Endothelial cell of umbilical vein (primary cell): ENCODE results near the gene RAD52. TPM values are rescaled to one million over a fixed set of nuclear protein-coding genes. Genes with fewer than 3 reads are reported as not detected.

Source experiments
- BruUV-seq: library from RNA; stranded (reverse); fragments of 400-500 nt; replicated peaks from 2 replicates; lab custom pipeline; 2021; lab: Mats Ljungman, UMichigan
- CTCF ChIA-PET: fragments of 300-600, 350-600 bp; sonication (Branson Sonifier 250); formaldehyde crosslinking; loops from one replicate; lab custom pipeline; 2021; ENCODE audit warnings: antibody characterized with exemption, inconsistent platforms; lab: Charles Lee
- POLR2A ChIA-PET: fragments of 300-600, 350-600 bp; sonication (Branson Sonifier 250); formaldehyde crosslinking; loops from one replicate; lab custom pipeline; 2021; ENCODE audit warnings: antibody characterized with exemption, inconsistent platforms; lab: Charles Lee
- DNase-seq: peaks from one replicate; pipeline ENCODE4 v3.0.0-alpha.2; 2011; ENCODE audit warnings: low read depth, low spot score
- FAIRE-seq: peaks from 2 replicates; lab custom pipeline; 2011; peaks lifted over from hg19 to GRCh38; lab: Jason Lieb, UNC
- H2AFZ ChIP-seq: 2 replicates; pipeline ENCODE4 v1.6.0; 2012; ENCODE audit warnings: low read depth, low read length, control low read depth, inconsistent platforms
- H3K27ac ChIP-seq: 2 replicates; pipeline ENCODE4 v1.5.1; 2011; ENCODE audit warnings: low read depth, mild to moderate bottlenecking, control low read depth, low read length, moderate library complexity; ENCODE audit not compliant: insufficient read depth
- H3K27me3 ChIP-seq, 2 experiments: 2 replicates each; pipeline versions ENCODE4 v1.6.0 to v1.6.1; 2011; ENCODE audit warnings: low read length in 2 of 2, mixed read lengths in 1 of 2; ENCODE audit not compliant: control insufficient read depth in 2 of 2, insufficient read depth in 2 of 2
- H3K36me3 ChIP-seq, 2 experiments: 2 replicates in 1 of 2; 3 replicates in 1 of 2; pipeline ENCODE4 v1.5.1; 2011; ENCODE audit warnings: low read length in 2 of 2, mild to moderate bottlenecking in 1 of 2, moderate library complexity in 1 of 2; ENCODE audit not compliant: control insufficient read depth in 2 of 2, insufficient read depth in 2 of 2; ENCODE audit errors: extremely low read depth in 1 of 2
- H3K4me1 ChIP-seq: 3 replicates; pipeline ENCODE4 v1.5.1; 2011; ENCODE audit warnings: mild to moderate bottlenecking, low read length; ENCODE audit not compliant: control insufficient read depth, insufficient read depth; ENCODE audit errors: extremely low read depth
- H3K4me2 ChIP-seq: 2 replicates; pipeline ENCODE4 v1.6.1; 2011; ENCODE audit warnings: low read length, control low read depth, mixed read lengths; ENCODE audit not compliant: insufficient read depth
- H3K4me3 ChIP-seq, 3 experiments: fragments of 200-600 bp in 1 of 3; sonication (generic), shearing (Covaris generic) in 1 of 3; replicated peaks in 1 of 3; 2 replicates each; pipeline ENCODE4 v1.5.1; 2011 to 2016; ENCODE audit warnings: control low read depth in 3 of 3, low read length in 3 of 3, mild to moderate bottlenecking in 2 of 3, inconsistent platforms in 1 of 3, low read depth in 1 of 3, moderate library complexity in 1 of 3; ENCODE audit not compliant: insufficient read depth in 1 of 3
- H3K79me2 ChIP-seq: 2 replicates; pipeline ENCODE4 v1.6.0; 2012; ENCODE audit warnings: low read length, inconsistent platforms; ENCODE audit not compliant: control insufficient read depth, insufficient read depth
- H3K9ac ChIP-seq: replicated peaks from 2 replicates; pipeline ENCODE3; 2011; ENCODE audit warnings: low read length, control low read depth; ENCODE audit not compliant: insufficient read depth; ENCODE audit errors: extremely low read depth
- H3K9me1 ChIP-seq: replicated peaks from 3 replicates; pipeline ENCODE4 v1.6.0; 2011; ENCODE audit warnings: mild to moderate bottlenecking, low read length; ENCODE audit not compliant: control insufficient read depth, insufficient read depth; ENCODE audit errors: extremely low read depth
- H3K9me3 ChIP-seq: replicated peaks from 2 replicates; pipeline ENCODE4 v1.5.1; 2012; ENCODE audit warnings: low read length, inconsistent platforms; ENCODE audit not compliant: control insufficient read depth, insufficient read depth
- H4K20me1 ChIP-seq: replicated peaks from 2 replicates; pipeline ENCODE3; 2011; ENCODE audit warnings: mild to moderate bottlenecking, low read length; ENCODE audit not compliant: control insufficient read depth, insufficient read depth; ENCODE audit errors: extremely low read depth
- EZH2 ChIP-seq: IDR thresholded peaks from 2 replicates; pipeline ENCODE4 v1.6.1; 2012; ENCODE audit warnings: borderline replicate concordance, low read depth, mild to moderate bottlenecking, moderate library complexity, low read length, inconsistent platforms; ENCODE audit not compliant: severe bottlenecking
- FOS ChIP-seq: IDR thresholded peaks from 2 replicates; pipeline ENCODE4 v1.6.1; 2011; ENCODE audit warnings: mild to moderate bottlenecking, low read length, moderate library complexity, borderline replicate concordance; ENCODE audit not compliant: insufficient read depth
- GATA2 ChIP-seq: IDR thresholded peaks from 2 replicates; pipeline ENCODE4 v1.7.0; 2011; ENCODE audit warnings: low read depth, mild to moderate bottlenecking, moderate library complexity, mixed read lengths, low read length; ENCODE audit not compliant: insufficient read length, insufficient read depth
- JUN ChIP-seq: IDR thresholded peaks from 2 replicates; pipeline ENCODE4 v1.6.1; 2011; ENCODE audit warnings: borderline replicate concordance, low read depth; ENCODE audit not compliant: insufficient read length, insufficient read depth
- MYC ChIP-seq: IDR thresholded peaks from one replicate; pipeline ENCODE4 v1.6.1; 2011; ENCODE audit warnings: mild to moderate bottlenecking, low read depth, low read length
- POLR2A ChIP-seq: IDR thresholded peaks from 2 replicates; pipeline ENCODE4 v1.6.1; 2012; ENCODE audit warnings: low read depth, mild to moderate bottlenecking, control low read depth, low read length
- POLR2AphosphoS5 ChIP-seq: IDR thresholded peaks from 2 replicates; pipeline ENCODE4 v1.6.1; 2012; ENCODE audit warnings: low read depth, mild to moderate bottlenecking, control low read depth, low read length, moderate library complexity; ENCODE audit not compliant: insufficient read depth
- dilution Hi-C: fragments of 300-500 bp; cut with MboI; formaldehyde crosslinking; loops from one replicate; pipeline ENCODE4 v1.15.0; 2019; ENCODE audit warnings: low sequenced_read_pairs; ENCODE audit not compliant: extremely low pct_ligation_motif_present
- intact Hi-C: fragments of 100-400 bp; cut with micrococcal nuclease; formaldehyde crosslinking; loops from one replicate; pipeline ENCODE4 v1.10.0; 2022
- polyA plus RNA-seq, 4 experiments: library from polyadenylated mRNA; depleted of rRNA in 3 of 4; stranded (reverse) in 3 of 4; unstranded in 1 of 4; fragments of >200 nt; gene quantifications; 2 replicates each; pipeline versions ENCODE4 v1.2.1 to v1.2.3, GENCODE V29; 2011 to 2012; ENCODE audit warnings: missing spikeins in 1 of 4
- total RNA-seq: library from RNA; stranded (reverse); gene quantifications from 2 replicates; pipeline ENCODE4 v1.2.3, GENCODE V29; 2021
- TF ChIP-seq, protein P1 (sequence below), 2 donors: IDR thresholded peaks; 1 replicate in 1 of 2; 2 replicates in 1 of 2; pipeline ENCODE4 v1.5.1; 2011; ENCODE audit warnings: low read length in 2 of 2, mild to moderate bottlenecking in 2 of 2, moderate library complexity in 2 of 2, control low read depth in 1 of 2, inconsistent platforms in 1 of 2, low read depth in 1 of 2; ENCODE audit not compliant: insufficient read depth in 1 of 2; ENCODE audit errors: extremely low read depth in 1 of 2
- TF ChIP-seq, protein P2 (sequence below): IDR thresholded peaks from 2 replicates; pipeline ENCODE4 v1.6.1; 2011; ENCODE audit not compliant: insufficient read depth, insufficient read length

RAD52 gene
- total and polyA plus RNA-seq, 2 donors (not counting 3 experiments of a cell fraction or from before 2014, with no cell fraction given) = 9.4 to 16.1 TPM

- POLR2A ChIA-PET = no interaction called here
- H3K4me3 ChIP-seq = no peak overlapping the region
Measured at GRCh38 chr12:951176-951575, 1.7 kb upstream of the RAD52 start.

DNA sequence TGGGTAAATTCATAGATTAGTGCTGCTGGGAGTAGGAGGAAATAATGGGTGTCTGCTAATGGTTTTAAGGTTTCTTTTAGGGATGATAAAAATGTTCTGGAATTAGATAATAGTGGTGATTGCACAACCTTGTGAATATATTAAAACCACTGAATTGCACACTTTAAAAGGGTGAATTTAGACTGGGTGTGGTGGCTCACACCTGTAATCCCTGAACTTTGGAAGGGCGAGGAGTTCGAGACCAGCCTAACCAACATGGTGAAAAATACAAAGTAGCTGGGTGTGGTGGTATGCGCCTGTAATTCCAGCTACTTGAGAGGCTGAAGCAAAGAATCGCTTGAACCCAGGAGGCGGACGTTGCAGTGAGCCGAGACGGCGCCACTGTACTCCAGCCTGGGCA, 1.3 kb downstream of the RAD52 start:
- H3K79me2 ChIP-seq = peaks cover 24% of the 10 kb centered on the region
- ChIA-PET POLR2A (no interaction called here), CTCF (interaction anchor here (1.4 to 2.4 kb wide), 4 partner anchors 63 to 390 kb away, joined by 3 to 64 read pairs (median 30); no protein-coding TSS in a partner anchor)
- H3K4me2 ChIP-seq = peak overlapping the region; percentile 51
- H3K27ac ChIP-seq = no peak overlapping the region
- no peaks in the 10 kb centered on the region for H4K20me1 ChIP-seq
- DNase-seq (no peak), FAIRE-seq (no peak)
- no peaks in the 10 kb centered on the region for H3K9me1 ChIP-seq
- H3K36me3 ChIP-seq = no peaks in the 10 kb centered on the region
- no TSS peak for BruUV-seq
- intact Hi-C loops = no loop called here
- H3K4me1 ChIP-seq = peaks cover 7% of the 10 kb centered on the region
- peak overlapping the region; percentile 78 for H3K9ac ChIP-seq
- no peak overlapping the region for H2AFZ ChIP-seq
- H3K27me3 ChIP-seq = no peaks in the 10 kb centered on the region
- no peaks in the 10 kb centered on the region for H3K9me3 ChIP-seq
- H3K4me3 ChIP-seq = peak overlapping the region in 2 of 3 experiments; percentile 76 to 81
- dilution Hi-C loops = no loop called here
- TF ChIP-seq JUN (no peak), GATA2 (no peak), MYC (no peak), POLR2A (peak; percentile 33), FOS (no peak), POLR2AphosphoS5 (no peak), EZH2 (no peak)
- TF ChIP-seq, protein P1, sequence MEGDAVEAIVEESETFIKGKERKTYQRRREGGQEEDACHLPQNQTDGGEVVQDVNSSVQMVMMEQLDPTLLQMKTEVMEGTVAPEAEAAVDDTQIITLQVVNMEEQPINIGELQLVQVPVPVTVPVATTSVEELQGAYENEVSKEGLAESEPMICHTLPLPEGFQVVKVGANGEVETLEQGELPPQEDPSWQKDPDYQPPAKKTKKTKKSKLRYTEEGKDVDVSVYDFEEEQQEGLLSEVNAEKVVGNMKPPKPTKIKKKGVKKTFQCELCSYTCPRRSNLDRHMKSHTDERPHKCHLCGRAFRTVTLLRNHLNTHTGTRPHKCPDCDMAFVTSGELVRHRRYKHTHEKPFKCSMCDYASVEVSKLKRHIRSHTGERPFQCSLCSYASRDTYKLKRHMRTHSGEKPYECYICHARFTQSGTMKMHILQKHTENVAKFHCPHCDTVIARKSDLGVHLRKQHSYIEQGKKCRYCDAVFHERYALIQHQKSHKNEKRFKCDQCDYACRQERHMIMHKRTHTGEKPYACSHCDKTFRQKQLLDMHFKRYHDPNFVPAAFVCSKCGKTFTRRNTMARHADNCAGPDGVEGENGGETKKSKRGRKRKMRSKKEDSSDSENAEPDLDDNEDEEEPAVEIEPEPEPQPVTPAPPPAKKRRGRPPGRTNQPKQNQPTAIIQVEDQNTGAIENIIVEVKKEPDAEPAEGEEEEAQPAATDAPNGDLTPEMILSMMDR (IDR thresholded peaks at IDR 0.05; ENCODE audit: extremely low read depth in 1 of 2, insufficient read depth in 1 of 2, low read depth in 1 of 2, low read length in 2 of 2) = no peak
- TF ChIP-seq, protein P2, sequence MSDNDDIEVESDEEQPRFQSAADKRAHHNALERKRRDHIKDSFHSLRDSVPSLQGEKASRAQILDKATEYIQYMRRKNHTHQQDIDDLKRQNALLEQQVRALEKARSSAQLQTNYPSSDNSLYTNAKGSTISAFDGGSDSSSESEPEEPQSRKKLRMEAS = no peak

More at GRCh38 chr12:951176-951575, 1.7 kb upstream of the RAD52 start:
- no peak overlapping the region for H3K27ac ChIP-seq
- DNase-seq = no peak
- H4K20me1 ChIP-seq = no peaks in the 10 kb centered on the region
- H3K4me2 ChIP-seq = no peak overlapping the region
- H3K9me1 ChIP-seq = no peaks in the 10 kb centered on the region
- peaks cover 20% of the 10 kb centered on the region for H3K79me2 ChIP-seq
- no peaks in the 10 kb centered on the region for H3K9me3 ChIP-seq
- no peak for TF ChIP-seq GATA2
- TF ChIP-seq, protein P2 = no peak
- H3K36me3 ChIP-seq = no peaks in the 10 kb centered on the region
- H3K4me1 ChIP-seq = peaks cover 15% of the 10 kb centered on the region
- FAIRE-seq = no peak
- CTCF ChIA-PET = interaction anchor here (1.0 to 4.3 kb wide), 5 partner anchors 17 to 632 kb away, joined by 3 to 48 read pairs (median 4); partner anchors contain the start of gene ERC1
- no peaks in the 10 kb centered on the region for H3K27me3 ChIP-seq
- dilution Hi-C loops = no loop called here
- H2AFZ ChIP-seq = no peak overlapping the region
- intact Hi-C loops = loop anchor here (5.0 kb wide), 1 partner anchor 141 kb away; no protein-coding TSS in a partner anchor
- BruUV-seq = no TSS peak
- H3K9ac ChIP-seq = no peak overlapping the region
